Retina (tissue), 1 donor: Measurements from ENCODE around the gene RNFT2.
"Not testable (repeated sequence)": the region's sequence is repeated elsewhere in the genome, so short reads cannot be mapped to it uniquely, and the experiment has no call there.

Experiments used
- DNase-seq: peaks from one replicate; pipeline ENCODE4 v3.0.0-alpha.2; 2016

RNFT2 gene

DNA sequence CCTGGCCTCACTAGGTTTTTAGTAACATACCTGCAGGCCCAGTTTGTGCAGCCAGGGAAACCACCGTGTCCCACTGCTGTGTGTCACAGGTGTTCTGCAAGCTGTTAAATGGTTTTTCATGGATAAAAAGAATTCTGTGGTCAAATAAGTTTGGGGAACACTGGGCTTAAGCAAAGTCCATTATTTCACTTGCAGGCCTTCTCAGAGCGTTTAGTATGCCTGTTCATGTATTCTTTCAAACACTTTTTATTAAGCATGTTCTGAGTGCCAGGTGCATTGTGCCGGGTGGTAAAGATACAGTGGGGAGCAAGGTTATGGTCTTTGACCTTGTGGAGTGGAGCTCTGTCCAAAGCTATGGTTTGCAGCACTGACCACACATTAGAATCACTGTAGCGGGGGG lies 7.4 kb downstream of the RNFT2 start:
- DNase-seq, result no peak

DNA sequence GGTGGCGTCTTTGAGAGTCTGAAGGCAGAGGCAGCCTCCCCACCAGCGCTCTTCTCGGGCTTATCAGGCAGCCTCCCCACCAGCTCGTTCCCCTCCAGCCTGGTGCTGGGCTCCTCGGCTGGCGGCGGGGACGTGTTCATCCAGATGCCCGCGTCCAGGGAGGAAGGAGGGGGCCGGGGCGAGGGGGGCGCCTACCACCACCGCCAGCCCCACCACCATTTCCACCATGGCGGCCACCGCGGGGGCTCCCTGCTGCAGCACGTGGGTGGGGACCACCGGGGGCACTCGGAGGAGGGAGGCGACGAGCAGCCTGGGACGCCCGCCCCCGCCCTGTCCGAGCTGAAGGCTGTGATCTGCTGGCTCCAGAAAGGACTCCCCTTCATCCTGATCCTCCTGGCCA lies 11.8 kb downstream of the RNFT2 start:
- no peak for DNase-seq

DNA sequence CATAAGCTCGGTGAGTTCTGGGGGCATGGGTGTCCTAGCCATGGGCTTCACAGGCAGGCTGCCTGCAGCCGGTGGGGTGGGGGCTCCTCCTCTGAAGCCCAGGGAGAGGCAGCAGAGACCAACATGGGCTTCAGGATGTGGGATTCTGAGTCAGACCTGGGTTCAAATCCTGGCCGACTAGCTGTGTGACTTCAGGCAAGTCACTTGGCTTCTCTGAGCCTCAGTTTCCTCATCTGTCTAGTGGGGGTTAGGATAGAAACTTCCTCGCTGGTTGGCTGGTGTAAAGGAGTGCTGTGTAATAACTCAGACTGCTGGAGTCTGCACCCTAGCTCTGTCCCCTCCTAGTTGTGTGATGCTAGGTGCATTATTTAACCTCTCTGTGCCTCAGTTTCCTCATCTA lies 12.2 kb downstream of the RNFT2 start:
- DNase-seq, result no peak

DNA sequence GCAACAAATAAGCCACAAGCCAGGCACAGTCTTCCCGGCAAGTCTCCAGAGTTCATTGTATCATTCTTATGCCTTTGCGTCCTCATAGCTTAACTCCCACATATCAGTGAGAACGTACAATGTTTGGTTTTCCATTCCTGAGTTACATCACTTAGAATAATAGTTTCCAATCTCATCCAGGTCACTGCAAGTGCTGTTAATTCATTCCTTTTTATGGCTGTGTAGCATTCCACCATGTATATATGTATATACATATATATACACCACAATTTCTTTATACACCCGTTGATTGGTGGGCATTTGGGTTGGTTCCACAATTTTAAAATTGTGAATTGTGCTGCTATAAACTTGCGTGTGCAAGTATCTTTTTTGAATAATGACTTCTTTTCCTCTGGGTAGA lies 16.0 kb downstream of the RNFT2 start:
- DNase-seq, result not testable (repeated sequence)

DNA sequence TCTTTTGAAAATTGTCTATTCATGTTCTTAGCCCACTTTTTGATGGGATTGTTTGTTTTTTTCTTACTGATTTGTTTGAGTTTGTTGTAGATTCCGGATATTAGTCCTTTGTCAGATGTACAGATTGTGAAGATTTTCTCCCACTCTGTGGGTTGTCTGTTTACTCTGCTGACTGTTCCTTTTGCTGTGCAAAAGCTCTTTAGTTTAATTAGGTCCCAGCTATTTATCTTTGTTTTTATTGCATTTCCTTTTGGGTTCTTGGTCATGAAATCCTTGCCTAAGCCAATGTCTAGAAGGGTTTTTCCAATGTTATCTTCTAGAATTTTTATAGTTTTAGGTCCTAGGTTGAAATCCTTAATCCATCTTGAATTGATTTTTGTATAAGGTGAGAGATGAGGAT lies 16.7 kb downstream of the RNFT2 start:
- not testable (repeated sequence) for DNase-seq

DNA sequence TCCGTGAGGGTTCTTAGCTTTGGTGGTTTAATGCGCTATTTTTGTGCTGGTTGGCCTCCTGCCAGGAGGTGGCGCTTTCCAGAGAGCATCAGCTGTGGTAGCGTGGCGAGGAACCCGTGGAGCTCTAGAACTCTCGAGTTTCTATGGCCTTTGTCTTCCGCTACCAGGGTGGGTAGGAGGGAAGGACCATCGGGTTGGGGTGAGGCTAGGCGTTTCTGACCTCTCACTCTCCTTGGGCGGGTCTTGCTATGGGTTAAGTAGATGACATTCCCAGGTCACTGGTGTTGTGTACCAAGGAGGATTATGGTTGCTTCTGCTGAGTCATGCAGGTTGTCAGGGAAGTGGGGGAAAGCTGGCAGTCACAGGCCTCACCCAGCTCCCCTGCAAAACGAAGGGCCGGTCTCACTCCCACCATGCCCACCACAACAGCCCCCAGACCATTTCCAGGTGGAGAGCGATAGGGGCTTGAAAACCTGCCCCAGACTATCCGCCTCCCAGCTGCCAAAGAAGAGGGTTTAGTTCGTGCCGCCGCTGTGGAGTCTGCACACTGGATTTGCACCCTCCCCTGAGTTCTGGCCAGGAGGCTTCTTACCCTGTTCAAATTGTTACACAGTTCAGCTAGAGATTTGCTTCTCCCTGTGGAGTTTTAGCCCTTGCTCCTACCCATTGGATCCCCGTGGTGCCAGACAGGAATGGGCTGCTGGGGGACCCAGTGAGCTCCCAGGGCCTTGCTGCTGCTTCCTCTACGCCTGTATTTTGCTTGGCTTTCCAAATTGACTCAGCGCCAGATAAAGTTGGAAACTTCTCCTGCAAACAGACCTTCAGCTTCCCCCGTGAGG lies 21.9 kb downstream of the RNFT2 start:
- DNase-seq, result no peak

DNA sequence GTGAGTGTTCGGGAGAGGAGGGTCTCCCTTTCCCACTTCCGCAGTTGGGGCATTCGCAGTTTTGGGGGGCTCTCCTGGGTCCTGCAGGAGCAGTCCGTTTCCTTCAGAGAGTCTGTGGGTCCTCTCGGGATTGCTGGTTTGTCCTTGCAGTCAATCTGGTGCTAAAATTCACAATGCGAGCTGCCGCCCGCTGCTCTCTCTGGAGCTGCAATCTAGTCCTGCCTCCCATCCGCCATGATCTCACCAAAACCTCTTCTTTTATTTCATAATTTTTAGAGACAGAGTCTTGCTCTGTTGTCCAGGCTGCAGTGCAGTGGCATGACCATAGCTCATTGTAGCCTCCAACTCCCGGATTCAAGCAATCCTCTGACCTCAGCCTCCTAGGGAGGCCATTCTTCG lies 22.5 kb downstream of the RNFT2 start:
- DNase-seq, result no peak

DNA sequence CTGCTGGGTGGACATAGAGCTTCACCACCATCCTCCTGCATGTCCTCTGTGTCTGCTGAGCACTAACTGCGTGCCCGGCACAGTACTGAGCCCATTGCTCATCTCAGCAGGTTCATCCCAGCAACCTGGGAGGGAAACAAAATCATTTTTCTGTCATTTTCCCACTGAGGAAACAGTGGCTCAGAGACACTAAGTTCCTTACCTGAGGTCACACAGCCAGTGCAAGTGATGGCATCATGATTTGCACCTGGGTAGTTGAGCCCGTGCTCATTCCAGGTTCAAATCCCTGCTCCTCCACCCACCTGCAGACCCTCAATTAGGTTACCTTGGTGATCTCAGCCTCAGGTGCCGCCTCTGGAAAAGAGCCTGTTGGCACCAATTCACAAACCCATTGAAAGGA lies 23.4 kb downstream of the RNFT2 start:
- no peak for DNase-seq

DNA sequence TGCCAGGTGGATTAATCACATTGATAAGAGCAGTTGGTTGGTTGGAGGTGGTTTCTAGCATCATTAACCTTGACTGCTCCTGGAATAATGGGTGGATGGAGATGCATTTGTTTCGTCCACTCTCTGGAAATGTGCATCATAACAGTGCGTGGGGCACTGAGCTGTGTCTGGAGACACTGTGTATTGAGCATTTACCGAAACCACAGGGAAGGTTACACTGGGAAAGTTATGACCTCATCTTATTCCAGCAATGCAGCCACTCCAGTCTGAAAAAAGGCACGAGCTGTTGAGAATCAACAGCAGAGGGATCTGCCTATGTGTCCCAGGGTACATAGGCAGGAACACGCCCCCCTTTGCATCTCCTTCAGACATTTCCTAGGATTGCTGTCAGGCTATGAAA lies 27.2 kb downstream of the RNFT2 start:
- no peak for DNase-seq

DNA sequence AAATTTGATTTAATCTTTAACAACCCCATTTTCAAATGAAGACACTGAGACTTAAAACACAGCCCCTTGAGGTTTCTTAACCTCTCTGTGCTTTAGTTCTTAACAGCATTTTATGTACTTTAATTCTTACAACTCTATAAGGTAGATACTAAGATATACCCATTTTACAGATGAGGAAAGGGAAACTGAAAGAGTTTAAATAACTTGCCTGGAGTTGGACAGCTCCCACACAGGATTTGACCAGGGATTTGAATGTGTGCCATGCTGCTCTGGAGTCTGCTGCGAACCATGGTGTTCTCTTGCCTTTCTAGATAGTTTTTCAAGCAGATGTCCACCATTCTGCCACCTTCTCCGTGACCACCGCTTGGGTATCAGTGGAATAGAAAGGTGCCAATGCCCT lies 28.2 kb downstream of the RNFT2 start:
- no peak for DNase-seq

DNA sequence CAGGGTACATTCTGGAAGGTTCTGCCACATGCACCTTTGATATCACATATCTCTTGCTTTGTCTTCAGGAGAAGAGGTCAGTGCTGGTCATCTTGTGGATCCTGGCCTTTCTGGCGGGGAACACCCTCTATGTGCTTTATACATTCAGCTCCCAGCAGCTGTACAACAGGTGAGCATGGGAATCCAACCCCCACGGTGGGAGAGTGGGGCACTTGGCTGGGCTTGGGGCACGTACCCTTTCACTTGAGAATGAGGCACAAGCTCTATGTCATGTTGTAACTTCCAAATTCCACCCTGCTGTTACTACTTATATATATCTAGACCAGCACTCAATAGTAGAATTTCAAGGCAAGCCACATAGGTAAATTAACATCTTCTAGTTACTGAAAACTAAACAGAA lies 28.6 kb downstream of the RNFT2 start:
- DNase-seq, result no peak

DNA sequence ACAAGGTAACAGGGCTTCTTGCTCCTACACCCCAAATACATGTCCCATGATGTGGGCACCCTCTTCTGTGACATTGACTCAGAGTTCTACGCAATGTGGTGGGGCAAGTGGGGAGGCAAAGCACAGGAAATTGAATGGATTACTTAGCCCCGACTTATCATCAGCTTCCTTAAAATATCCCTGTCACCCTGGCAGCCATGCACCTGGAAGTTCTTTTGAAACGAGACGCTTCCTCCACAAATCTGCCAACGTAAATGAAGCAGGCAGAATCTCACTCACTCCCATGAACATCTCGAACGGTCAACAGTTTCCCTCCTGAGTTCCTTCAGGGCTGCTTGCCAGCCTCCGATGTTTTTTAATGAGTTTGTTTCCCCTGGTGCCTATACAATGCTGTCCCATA lies 33.5 kb downstream of the RNFT2 start:
- DNase-seq, result no peak

DNA sequence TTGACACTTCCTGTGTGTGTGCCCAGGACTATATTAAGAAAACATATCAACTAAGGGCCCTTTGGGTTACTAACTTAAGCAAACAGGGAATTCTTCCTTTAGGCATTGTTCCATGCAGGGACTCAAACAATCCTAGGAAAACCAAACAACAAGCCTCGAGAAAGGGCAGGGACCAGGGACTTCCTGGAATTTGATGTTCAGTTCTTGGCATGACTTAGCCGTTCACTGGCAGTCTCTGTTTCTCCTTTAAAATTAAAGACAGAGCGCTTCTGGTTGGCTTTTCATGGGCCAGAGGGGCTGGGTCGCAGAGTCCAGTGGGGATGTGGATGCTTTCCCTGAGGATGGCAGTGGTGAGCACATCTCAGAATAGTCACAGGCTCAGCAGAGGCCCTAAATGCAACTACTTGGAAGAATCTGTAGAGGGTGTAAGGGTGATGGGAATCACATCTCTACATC lies 35.2 kb downstream of the RNFT2 start:
- no peak for DNase-seq

DNA sequence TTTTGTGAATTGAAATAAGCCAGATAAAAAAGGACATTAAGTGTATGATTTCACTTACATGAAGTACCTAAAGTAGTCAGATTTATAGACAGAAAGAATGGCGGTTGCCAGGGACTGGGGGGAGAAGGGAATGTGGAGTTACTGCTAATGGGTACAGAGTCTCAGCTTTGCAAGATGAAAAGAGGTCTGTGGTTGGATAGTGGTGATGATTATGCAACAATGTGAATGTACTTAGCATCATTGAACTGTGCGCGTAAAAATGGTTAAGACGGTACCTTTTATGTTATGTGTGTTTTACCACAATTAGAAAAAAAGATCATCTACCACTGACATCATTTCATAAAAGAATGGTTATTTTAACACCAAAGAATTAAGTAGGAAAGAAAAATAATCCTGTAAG lies 35.9 kb downstream of the RNFT2 start:
- DNase-seq, result no peak

DNA sequence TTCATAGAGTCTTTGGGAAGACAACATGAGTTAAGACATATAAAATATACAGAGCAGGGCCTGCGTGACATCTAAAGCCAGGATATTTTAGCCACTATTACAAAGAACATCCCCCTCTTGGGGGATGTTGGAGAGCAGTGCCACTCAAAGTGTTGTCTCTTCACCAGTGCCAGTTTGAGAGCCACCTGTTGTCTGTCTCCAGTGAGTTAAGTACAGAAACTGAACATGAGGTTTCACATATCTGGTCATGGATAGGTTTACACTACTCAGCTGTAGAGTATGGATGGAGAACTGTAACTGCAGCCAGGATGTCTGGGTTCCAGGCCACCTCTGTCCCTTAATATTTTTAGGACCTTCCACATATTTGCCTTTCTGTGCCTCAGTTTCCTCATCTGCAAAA lies 39.1 kb downstream of the RNFT2 start:
- no peak for DNase-seq

DNA sequence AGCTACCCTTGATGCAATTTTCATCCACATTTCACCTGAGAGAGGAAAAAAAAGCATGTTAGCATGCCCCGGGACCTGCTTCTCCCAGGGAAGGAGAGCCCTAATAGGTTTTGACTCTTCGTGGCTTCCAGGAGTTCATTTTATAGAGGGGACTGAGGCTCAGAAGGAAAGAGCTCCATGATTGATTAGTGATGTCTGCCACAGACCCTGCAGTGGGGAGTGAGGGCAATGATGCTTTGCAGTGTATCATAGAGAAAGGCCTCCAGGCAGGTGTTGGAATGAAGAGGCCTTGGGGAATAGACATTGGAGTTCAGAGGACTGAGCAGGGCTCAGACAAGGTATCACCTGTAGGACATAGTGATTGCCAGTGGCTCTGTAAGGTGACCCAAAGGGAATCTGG lies 41.5 kb downstream of the RNFT2 start:
- DNase-seq, result no peak

DNA sequence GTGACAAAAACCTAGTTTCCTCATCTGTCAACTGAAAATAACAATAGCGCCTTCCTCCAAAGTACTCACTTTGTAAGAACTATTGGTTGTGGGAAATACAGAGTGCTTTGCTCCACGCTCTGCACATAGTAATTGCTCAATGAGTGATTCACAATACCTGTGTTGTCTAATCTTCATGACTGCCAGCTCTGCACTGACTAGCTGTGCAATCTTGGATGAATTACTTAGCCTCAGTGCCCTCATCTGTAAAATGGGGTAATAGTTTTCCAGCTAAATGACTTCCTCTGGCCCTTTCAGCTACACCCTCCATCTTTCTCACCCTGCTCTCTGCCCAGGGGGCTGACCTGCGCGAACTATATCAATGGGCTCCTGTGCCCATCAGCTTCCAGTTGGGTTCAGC lies 42.8 kb downstream of the RNFT2 start:
- DNase-seq, result no peak

DNA sequence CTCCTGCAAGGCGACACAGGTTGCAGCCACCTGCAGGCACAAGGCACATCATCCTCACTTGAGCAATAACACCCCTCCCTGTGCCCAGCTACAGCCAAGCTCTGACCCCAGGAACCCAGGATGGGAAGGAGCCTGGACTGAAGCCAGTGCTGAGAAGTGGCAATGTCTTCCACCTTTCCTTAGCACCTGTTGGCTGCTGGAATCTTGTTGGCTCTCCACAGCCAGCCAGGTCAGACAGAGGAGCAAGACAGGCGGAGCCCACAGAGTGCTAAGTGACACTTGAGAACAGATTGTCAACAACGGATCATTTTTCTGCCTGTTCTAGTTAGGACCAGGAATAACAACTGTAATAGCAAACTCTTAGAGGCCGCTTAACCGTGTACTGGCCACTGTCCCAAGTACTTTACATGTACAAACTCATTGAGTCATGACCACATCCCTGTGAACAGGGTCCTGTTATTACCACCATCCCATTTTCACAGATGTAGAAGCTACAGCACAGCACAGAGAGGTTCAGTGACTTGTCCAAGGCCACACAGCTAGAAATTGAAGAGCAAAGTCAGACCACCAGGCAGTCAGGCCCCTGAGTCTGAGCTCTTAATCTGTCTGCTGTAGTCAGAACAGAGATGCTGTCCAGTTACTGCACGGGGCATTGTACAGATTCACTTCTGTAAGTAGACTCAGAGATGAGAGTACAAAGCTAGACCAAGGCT lies 45.6 kb downstream of the RNFT2 start:
- no peak for DNase-seq

DNA sequence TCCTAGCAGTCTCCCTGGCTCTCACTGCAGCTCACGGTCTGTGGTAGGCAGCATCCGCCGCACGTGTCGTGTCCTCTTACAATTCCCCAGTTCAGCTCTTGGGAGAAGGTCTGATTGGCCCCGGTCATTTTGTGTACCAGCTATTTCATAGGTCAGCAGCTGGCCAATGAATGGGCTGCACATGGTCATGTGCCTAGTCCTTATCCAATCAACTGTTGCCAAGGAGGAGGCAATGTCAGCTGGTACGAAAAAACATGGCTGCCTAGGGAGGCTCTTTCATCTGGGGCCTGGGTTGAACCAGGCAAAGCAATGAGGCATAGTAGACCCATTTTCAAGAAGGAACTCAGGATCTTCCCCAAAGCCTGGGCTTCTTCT lies 46.1 kb downstream of the RNFT2 start:
- no peak for DNase-seq

DNA sequence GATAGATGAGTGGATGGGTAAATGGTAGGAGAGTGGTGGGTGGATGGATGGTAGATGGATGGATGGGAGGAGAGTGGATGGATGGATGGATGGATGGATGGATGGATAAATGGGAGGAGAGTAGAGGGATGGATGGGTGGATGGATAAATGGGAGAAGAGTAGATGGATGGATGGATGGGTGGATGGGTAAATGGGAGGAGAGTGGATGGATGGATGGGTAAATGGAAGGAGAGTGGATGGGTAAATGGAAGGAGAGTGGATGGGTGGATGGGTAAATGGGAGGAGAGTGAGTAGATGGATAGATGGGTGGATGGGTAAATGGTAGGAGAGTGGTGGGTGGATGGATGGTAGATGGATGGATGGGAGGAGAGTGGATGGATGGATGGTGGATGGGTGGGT lies 51.4 kb downstream of the RNFT2 start:
- not testable (repeated sequence) for DNase-seq

DNA sequence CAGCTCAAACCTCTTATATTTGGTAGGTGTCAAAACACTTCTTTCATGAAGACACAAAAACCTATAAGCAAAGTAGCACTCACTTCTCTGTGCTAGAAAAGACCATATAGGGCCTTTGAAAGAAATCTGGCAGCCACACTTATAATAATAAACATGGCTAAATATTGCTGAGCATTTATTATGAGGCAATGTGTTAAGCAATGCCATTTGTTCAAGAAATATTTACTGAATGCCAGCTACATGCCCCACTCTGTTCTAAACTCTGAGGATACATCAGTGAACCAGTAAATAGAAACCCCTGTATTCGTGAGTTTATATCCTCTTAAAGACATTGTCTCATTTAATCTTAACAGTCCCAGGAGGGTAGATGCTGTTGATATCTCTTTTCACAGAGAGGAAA lies 52.0 kb downstream of the RNFT2 start:
- DNase-seq, result no peak

DNA sequence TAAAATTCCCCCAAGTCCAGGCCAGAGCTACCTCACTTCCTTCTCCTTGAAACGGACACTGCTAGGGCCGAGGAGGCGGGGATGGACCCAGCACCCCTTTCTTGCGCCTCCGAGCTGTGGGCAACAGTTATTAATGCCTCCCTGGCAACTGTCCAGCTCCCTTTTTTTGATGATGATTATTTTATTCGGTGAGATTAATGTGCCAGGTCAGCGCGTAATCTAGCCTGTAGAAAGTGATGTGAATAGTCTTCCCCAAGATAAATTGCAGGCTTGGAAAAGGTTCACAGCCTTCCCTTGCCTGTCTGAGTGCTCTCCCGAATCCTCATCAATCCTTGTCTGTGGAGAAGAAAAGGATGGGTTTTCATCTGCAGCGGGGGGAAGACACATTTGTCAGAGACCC lies 54.3 kb downstream of the RNFT2 start:
- DNase-seq, result no peak

DNA sequence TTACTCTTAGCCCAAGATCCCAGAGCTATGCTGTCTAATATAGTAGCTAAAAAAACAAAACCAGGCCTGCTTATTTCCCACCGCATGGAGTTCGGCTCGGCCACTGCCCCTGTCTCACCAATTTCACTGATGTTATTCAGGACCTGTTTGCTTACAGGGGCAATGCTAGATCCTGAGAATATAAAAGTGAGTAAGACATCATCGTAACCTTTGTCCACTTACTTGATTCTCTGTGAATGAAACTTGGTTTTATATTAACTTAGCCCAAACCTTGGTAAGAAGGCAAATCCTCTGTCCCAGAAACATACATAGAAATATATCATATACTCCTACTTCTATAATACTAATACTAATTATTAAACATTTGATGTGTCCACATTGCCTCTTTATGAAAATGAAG lies 56.6 kb downstream of the RNFT2 start:
- DNase-seq, result no peak

DNA sequence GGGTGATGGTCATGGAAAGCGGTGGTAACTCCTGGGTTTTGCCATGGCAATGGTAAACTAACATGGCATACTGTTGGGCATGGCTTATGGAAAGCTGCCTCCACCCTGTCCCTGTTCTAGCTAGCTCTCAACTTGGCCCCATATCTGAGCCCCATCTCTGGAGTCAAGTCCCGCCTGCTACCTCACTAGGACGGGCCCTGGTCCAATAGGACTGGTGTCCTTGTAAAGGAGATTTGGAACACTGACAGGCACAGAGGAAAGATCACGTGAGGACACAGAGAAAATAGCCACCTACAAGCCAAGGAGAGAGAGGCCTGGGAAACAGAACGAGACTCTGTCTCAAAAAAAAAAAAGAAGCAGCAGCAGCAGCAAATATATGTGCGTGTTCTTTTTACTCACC lies 59.8 kb downstream of the RNFT2 start:
- DNase-seq, result no peak

DNA sequence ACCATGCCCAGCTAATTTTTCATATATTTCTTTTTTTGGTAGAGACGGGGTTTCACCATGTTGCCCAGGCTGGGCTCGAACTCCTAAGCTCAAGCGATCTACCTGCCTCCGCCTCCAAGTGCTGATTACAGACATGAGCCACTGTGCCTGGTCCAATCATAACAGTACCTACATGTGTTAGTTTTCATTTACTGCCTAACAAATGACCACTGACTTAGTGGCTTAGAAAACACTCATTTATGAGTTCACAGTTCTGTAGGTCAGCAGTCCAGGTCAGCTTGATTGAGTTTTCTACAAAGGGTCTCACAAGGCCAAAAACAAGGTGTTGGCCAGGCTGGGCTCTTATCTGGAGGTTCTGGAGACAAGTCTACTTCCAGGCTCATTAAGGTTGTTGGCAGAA lies 60.6 kb downstream of the RNFT2 start:
- no peak for DNase-seq
